OCI-LY7 (cell line): ENCODE data around the gene THRA.

Source experiments
- EZH2phosphoT487 ChIP-seq: fragments of 200-600 bp; sonication (generic); IDR thresholded peaks from 2 replicates; pipeline ENCODE4 v1.6.1; 2018; ENCODE audit warnings: low read depth, borderline replicate concordance, mild to moderate bottlenecking, mixed run types, antibody characterized with exemption, low read length, moderate library complexity, mixed read lengths
- TF ChIP-seq, protein P1 (sequence below): fragments of 200-600 bp; sonication (generic); conservative IDR thresholded peaks from 2 replicates; pipeline ENCODE4 v1.5.1; 2014; ENCODE audit warnings: mild to moderate bottlenecking, antibody characterized with exemption, low read length, moderate library complexity, mixed read lengths

DNA sequence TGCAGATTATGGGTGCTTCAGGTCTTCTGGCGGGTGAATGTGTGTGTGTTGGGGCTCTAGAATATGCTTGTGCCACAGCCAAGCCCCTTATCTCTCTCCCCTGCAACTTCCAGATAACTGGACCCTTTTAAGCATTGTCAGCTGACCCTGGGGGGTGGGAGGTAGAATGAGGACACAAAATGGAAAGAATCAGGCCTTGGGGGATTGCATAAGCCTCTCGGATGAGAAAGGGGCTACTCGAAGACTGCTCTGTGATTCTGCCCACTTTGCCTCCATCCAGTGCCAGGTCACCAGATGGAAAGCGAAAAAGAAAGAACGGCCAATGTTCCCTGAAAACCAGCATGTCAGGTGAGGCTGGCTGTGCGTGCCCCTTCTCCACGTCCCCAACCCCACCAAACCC, 13.8 kb downstream of the THRA start:
- TF ChIP-seq, protein P1, sequence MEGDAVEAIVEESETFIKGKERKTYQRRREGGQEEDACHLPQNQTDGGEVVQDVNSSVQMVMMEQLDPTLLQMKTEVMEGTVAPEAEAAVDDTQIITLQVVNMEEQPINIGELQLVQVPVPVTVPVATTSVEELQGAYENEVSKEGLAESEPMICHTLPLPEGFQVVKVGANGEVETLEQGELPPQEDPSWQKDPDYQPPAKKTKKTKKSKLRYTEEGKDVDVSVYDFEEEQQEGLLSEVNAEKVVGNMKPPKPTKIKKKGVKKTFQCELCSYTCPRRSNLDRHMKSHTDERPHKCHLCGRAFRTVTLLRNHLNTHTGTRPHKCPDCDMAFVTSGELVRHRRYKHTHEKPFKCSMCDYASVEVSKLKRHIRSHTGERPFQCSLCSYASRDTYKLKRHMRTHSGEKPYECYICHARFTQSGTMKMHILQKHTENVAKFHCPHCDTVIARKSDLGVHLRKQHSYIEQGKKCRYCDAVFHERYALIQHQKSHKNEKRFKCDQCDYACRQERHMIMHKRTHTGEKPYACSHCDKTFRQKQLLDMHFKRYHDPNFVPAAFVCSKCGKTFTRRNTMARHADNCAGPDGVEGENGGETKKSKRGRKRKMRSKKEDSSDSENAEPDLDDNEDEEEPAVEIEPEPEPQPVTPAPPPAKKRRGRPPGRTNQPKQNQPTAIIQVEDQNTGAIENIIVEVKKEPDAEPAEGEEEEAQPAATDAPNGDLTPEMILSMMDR: no peak
- TF ChIP-seq EZH2phosphoT487: no peak
